ENCODE results near the gene COL13A1. TPM values are rescaled to one million over a fixed set of nuclear protein-coding genes. Genes with fewer than 3 reads are reported as not detected.
A peak's percentile ranks its signal among the peaks of the same experiment; 100 is the strongest.

The COL13A1 gene
- total RNA-seq, 2 experiments from 2014 or later = not detected

DNA sequence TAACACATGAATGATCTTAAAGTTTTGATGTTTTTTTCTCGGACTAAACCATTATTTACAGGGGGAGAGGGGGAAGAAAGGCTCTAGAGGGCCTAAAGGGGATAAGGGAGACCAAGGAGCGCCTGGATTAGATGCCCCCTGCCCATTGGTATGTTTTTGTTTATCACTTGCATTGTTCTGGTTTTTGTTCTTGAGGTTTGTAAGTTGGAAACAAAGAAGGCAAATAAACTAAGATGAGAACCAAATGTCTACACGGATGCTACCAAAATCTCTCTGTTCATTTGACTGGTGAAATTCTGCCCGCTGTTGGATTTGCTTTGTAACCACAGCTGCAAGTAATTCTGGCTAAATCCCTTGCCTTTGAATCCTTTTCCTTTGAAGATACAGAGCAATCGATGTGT lies 151.1 kb downstream of the COL13A1 start:
- H3K27ac Mint-ChIP-seq = no peak overlapping the region
- H3K36me3 Mint-ChIP-seq (ENCODE audit: low read depth) = no peaks in the 10 kb centered on the region
- H3K4me1 Mint-ChIP-seq (ENCODE audit: low read depth) = no peaks in the 10 kb centered on the region
- no peak overlapping the region for H3K4me3 Mint-ChIP-seq
- ATAC-seq (no peak), DNase-seq (no peak)
- POLR2A ChIA-PET = no interaction called here
- CTCF ChIA-PET = no interaction called here
- H3K9me3 Mint-ChIP-seq (ENCODE audit: insufficient read depth) = no peaks in the 10 kb centered on the region
- H3K27me3 Mint-ChIP-seq (ENCODE audit: low read depth) = peaks cover 9% of the 10 kb centered on the region

DNA sequence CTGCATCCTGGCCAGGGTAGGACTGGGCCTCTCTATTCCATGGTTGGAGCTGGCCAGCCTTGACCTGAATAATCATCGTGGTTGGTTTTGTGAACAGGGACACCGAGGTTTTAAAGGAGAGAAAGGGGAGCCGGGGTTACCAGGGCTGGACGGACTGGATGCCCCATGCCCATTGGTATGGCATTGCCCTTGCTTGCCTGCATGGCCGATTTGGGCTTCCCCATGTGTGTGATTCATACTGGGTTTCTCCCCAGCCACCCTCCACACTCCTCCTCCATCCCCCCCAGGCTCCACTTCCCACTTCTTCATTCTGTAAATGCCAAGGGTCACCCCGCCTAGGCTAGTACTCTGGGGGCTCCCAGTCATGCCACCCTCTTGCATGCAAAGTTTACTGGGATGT lies 152.1 kb downstream of the COL13A1 start:
- peaks cover 12% of the 10 kb centered on the region for H3K27me3 Mint-ChIP-seq (ENCODE audit: low read depth)
- ATAC-seq (no peak), DNase-seq (no peak)
- H3K27ac Mint-ChIP-seq = no peak overlapping the region
- H3K36me3 Mint-ChIP-seq (ENCODE audit: low read depth) = no peaks in the 10 kb centered on the region
- H3K4me1 Mint-ChIP-seq (ENCODE audit: low read depth) = no peaks in the 10 kb centered on the region
- ChIA-PET CTCF (no interaction called here), POLR2A (no interaction called here)
- no peaks in the 10 kb centered on the region for H3K9me3 Mint-ChIP-seq (ENCODE audit: insufficient read depth)
- no peak overlapping the region for H3K4me3 Mint-ChIP-seq

DNA sequence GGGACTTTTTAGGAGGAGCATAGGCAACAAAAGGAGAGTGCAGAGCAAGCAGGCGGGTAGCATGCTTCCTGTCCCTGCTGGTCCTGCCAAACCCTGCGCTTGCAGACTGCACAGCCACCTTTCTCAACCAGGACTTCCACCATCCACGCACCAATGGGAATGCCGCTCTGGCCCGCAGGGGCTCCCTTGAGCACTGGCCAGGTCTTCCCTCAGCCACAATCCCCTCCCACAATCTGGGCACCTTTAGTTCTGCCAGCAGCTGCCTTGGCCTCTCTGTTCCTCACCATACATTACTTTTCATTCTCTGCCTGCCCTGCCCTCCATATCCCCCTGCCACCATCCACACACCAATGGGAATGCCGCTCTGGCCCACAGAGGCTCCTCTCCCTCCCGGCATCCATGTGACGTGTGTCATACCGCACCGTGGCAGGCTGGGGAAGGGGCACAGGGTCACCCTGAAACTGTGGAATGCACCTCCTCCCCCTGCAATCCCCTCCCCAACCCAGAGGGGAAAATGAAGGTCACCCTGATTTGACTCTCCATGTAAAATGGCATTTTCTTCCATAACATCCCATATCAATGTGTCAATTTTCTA lies 153.6 kb downstream of the COL13A1 start:
- ChIA-PET POLR2A (no interaction called here), CTCF (no interaction called here)
- H3K9me3 Mint-ChIP-seq (ENCODE audit: insufficient read depth) = no peaks in the 10 kb centered on the region
- peaks cover 17% of the 10 kb centered on the region for H3K27me3 Mint-ChIP-seq (ENCODE audit: low read depth)
- no peaks in the 10 kb centered on the region for H3K36me3 Mint-ChIP-seq (ENCODE audit: low read depth)
- H3K27ac Mint-ChIP-seq = no peak overlapping the region
- H3K4me3 Mint-ChIP-seq = no peak overlapping the region
- no peak for ATAC-seq
- H3K4me1 Mint-ChIP-seq (ENCODE audit: low read depth) = no peaks in the 10 kb centered on the region
- DNase-seq = no peak

DNA sequence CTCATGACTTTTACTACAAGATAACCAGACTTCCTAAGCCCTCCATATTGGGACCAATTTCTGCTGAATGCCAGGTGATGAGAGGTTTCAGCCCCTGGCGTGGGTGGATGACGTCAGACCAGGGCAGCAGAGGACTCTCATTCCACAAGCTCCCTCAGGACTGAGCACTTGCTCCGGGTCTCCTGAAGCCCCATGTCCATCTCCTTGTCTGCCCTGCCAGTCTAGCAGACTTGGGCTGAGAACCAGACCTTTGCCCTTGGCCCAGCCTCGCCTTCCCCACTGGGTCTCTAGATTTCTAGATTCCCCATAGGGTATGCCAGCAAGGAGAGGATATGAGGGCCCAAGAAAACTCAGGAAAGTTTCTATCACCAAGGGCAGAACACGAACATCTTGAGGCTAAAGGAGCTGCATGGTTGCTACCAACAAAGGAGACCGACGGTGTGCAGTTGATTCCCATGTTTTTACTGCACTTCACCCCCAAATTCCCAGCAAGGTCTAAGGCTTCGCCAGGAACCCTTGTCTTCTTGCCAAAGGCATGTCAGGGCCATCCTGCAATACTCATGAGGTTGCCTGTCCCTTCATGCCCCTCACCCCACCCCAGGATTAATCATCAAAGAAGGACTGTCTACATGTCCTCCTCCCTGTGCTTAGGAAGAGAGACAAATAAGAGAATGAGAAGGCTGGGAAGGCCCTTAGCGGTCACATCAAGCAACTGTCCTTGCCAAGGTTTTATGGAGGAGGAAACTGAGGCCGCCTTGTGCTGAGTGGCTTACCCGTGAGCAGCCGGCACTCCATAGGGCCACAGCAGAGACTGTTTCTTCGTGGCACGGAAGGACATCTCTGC lies 154.4 kb downstream of the COL13A1 start:
- Mint-ChIP-seq H3K4me3 (no peak overlapping the region), H3K36me3 (ENCODE audit: low read depth) (no peaks in the 10 kb centered on the region), H3K27ac (no peak overlapping the region), H3K27me3 (ENCODE audit: low read depth) (peaks cover 17% of the 10 kb centered on the region), H3K9me3 (ENCODE audit: insufficient read depth) (no peaks in the 10 kb centered on the region), H3K4me1 (ENCODE audit: low read depth) (no peaks in the 10 kb centered on the region)
- ATAC-seq = no peak
- POLR2A ChIA-PET = no interaction called here
- DNase-seq = no peak
- CTCF ChIA-PET = interaction anchor here (1.3 kb wide), 1 partner anchor 160 kb away, joined by 3 read pairs; no protein-coding TSS in a partner anchor

DNA sequence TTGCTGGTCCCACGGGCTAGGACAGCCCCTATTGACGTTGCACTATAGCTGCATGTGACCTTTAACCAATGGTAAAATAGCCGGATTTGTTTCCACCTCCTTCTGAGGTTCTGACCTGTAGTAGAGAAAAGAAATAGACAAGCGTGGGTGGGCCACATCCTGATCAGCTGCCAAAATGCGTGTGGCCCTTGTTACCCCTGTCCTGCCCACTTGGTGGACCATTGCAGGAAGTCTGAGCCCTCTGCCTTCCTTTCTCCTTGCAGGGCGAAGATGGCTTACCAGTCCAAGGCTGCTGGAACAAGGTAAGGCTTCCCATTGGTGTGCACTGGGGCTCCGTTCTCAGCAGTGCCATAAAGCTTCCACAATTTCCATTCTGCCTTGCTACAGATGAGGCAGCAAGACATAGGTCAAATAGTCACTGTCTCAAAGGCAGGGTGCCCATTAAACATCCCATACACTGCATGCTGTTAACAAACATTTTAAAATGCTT lies 155.1 kb downstream of the COL13A1 start:
- ATAC-seq (no peak), DNase-seq (no peak)
- Mint-ChIP-seq H3K36me3 (ENCODE audit: low read depth) (no peaks in the 10 kb centered on the region), H3K27me3 (ENCODE audit: low read depth) (peaks cover 19% of the 10 kb centered on the region), H3K9me3 (ENCODE audit: insufficient read depth) (no peaks in the 10 kb centered on the region), H3K4me3 (no peak overlapping the region), H3K4me1 (ENCODE audit: low read depth) (no peaks in the 10 kb centered on the region), H3K27ac (no peak overlapping the region)
- CTCF ChIA-PET = interaction anchor here (1.3 kb wide), 1 partner anchor 159 kb away, joined by 3 read pairs; no protein-coding TSS in a partner anchor
- POLR2A ChIA-PET = no interaction called here

DNA sequence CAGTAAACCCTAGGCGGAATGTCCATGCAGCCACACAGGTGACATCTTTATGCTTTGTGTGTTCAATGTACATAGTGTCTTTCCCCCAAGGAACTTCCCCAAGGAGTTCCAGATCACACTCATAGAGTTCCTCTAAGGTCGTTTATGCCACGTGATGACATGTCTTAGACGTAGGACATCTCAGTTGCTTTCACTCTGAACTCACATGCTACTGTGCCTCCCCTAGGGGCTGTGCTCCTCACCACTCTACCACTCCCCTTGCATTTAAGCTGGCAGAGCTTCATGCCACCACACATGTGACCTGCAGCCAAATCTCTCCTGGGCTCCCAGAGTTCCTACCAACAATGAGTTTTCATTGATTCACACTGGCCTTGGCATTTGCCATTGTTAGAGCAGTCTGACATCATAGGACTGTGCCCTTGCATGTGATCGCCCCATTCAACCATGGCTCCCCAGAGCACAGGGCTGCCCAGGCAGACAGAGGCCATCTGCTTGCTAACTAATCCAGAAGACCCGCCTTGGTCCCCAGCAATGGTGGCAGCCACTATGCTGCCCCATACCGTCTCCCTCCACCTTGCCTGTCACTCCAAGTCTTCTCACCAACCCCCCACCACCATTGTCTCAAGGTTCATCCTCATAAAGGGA lies 155.7 kb downstream of the COL13A1 start:
- ATAC-seq (no peak), DNase-seq (no peak)
- Mint-ChIP-seq H3K4me1 (ENCODE audit: low read depth) (no peaks in the 10 kb centered on the region), H3K9me3 (ENCODE audit: insufficient read depth) (no peaks in the 10 kb centered on the region), H3K36me3 (ENCODE audit: low read depth) (no peaks in the 10 kb centered on the region), H3K27ac (no peak overlapping the region), H3K4me3 (no peak overlapping the region), H3K27me3 (ENCODE audit: low read depth) (peaks cover 19% of the 10 kb centered on the region)
- CTCF ChIA-PET = interaction anchor here (0.9 to 3.6 kb wide), 14 partner anchors 12 to 189 kb away, joined by 3 to 36 read pairs (median 4); partner anchors contain the start of gene TYSND1
- POLR2A ChIA-PET = no interaction called here

DNA sequence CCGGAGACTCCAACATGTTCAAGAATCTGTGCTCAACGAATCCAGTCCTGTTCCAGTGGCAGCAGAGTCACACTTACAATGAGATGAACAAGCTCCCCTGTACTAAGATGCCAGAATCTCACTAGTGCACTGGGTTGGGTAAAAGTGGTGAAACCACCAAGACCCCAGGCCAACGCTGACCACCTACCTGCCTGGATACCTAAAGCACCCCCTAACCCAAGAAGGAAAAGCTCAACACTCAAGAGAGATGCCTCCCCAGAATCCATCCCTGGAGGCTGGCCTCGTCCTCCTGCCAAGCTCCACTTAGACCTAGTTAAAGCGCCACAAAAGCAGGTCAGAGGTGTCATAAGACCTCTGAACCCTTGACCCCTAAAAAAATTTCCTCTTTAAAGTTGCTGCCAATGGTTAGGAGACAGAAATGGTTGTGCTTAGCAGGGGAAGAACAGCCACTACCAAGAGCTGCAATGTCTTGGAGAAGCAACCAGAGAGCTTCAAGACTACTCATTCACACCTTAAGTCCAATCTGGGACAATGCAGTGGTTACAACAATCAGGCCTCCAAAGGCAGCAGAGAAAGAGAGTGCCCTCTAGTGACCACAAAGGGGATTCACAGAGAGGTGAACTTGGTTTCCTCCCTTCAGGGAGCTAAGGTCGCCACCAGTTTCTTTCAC lies 156.3 kb downstream of the COL13A1 start:
- no peaks in the 10 kb centered on the region for H3K9me3 Mint-ChIP-seq (ENCODE audit: insufficient read depth)
- H3K4me1 Mint-ChIP-seq (ENCODE audit: low read depth) = no peaks in the 10 kb centered on the region
- peaks cover 16% of the 10 kb centered on the region for H3K27me3 Mint-ChIP-seq (ENCODE audit: low read depth)
- no peak overlapping the region for H3K4me3 Mint-ChIP-seq
- CTCF ChIA-PET = interaction anchor here (0.6 to 3.6 kb wide), 28 partner anchors 9 to 407 kb away, joined by 3 to 36 read pairs (median 4); partner anchors contain the start of gene TYSND1
- POLR2A ChIA-PET = no interaction called here
- peak; percentile 78 for ATAC-seq
- DNase-seq = peak; percentile 50
- H3K27ac Mint-ChIP-seq = no peak overlapping the region
- H3K36me3 Mint-ChIP-seq (ENCODE audit: low read depth) = no peaks in the 10 kb centered on the region

DNA sequence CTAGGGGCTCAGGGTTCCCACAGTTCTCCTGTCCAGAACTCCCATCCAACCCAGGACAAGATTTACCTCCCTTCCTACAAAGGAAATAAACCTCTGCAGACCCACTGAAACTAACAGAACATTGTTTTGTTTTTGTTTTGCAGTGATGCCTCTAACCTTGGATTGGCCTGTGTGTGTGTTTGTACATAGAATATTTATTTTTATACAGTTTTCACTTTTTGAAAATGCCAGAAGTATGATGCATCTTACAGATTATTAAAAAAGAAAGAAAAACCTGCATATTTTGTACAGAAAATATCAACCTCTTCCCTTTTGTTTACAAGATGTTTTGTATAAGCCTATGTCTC lies 156.8 kb downstream of the COL13A1 start:
- CTCF ChIA-PET = interaction anchor here (0.6 to 3.6 kb wide), 29 partner anchors 9 to 406 kb away, joined by 3 to 36 read pairs (median 4); partner anchors contain the start of gene TYSND1
- Mint-ChIP-seq H3K27me3 (ENCODE audit: low read depth) (peaks cover 15% of the 10 kb centered on the region), H3K36me3 (ENCODE audit: low read depth) (no peaks in the 10 kb centered on the region), H3K27ac (no peak overlapping the region), H3K4me1 (ENCODE audit: low read depth) (no peaks in the 10 kb centered on the region), H3K9me3 (ENCODE audit: insufficient read depth) (no peaks in the 10 kb centered on the region), H3K4me3 (no peak overlapping the region)
- POLR2A ChIA-PET = no interaction called here
- DNase-seq (no peak), ATAC-seq (no peak)

DNA sequence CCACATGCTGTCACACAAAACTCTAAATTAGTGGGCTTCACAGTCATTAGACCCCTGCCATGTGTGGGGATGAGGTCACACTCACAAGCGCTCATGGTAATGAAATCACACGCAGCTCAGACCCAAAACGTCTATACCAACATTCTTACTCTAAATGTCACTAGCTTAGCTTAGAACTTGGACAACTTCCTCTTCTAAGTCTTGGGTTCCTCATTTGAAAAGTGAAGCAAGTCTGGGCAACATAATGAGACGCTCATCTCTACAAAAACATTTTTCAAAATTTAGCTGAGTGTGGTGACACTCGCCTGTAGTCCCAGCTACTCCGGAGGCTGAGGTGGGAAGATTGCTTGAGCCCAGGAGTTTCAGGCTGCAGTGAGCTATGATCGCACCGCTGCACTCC lies 158.2 kb downstream of the COL13A1 start:
- ChIA-PET CTCF (interaction anchor here (1.0 to 3.6 kb wide), 9 partner anchors 10 to 405 kb away, joined by 3 to 36 read pairs (median 6); partner anchors contain the start of gene TYSND1), POLR2A (no interaction called here)
- Mint-ChIP-seq H3K9me3 (ENCODE audit: insufficient read depth) (no peaks in the 10 kb centered on the region), H3K36me3 (ENCODE audit: low read depth) (no peaks in the 10 kb centered on the region), H3K27me3 (ENCODE audit: low read depth) (peaks cover 15% of the 10 kb centered on the region), H3K4me3 (no peak overlapping the region), H3K4me1 (ENCODE audit: low read depth) (no peaks in the 10 kb centered on the region), H3K27ac (no peak overlapping the region)
- no peak for DNase-seq
- ATAC-seq = no peak

DNA sequence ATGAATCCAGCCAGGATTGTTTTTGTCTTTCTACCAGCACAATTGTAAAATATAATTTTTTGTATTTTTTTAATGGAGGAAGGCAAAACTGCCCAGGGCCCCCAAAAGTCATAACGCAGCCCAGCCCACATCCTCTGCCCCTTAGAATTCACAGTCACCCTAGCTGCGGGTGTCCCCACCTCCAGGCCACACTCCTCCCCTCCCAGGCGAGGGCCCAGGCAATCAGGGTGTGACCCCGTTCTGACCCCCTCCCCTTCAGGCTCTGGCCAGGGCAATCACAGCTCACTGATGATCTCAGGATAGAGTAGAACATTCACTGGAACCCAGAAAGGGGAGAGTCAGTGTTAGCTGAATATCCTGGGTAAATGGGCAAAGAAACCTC lies 158.9 kb downstream of the COL13A1 start:
- ChIA-PET CTCF (interaction anchor here (3.0 to 3.6 kb wide), 2 partner anchors 15 to 185 kb away, joined by 10 to 31 read pairs; partner anchors contain the start of gene TYSND1), POLR2A (no interaction called here)
- Mint-ChIP-seq H3K9me3 (ENCODE audit: insufficient read depth) (no peaks in the 10 kb centered on the region), H3K27me3 (ENCODE audit: low read depth) (peaks cover 11% of the 10 kb centered on the region), H3K36me3 (ENCODE audit: low read depth) (no peaks in the 10 kb centered on the region), H3K27ac (no peak overlapping the region), H3K4me3 (no peak overlapping the region), H3K4me1 (ENCODE audit: low read depth) (no peaks in the 10 kb centered on the region)
- DNase-seq = no peak
- ATAC-seq = no peak

DNA sequence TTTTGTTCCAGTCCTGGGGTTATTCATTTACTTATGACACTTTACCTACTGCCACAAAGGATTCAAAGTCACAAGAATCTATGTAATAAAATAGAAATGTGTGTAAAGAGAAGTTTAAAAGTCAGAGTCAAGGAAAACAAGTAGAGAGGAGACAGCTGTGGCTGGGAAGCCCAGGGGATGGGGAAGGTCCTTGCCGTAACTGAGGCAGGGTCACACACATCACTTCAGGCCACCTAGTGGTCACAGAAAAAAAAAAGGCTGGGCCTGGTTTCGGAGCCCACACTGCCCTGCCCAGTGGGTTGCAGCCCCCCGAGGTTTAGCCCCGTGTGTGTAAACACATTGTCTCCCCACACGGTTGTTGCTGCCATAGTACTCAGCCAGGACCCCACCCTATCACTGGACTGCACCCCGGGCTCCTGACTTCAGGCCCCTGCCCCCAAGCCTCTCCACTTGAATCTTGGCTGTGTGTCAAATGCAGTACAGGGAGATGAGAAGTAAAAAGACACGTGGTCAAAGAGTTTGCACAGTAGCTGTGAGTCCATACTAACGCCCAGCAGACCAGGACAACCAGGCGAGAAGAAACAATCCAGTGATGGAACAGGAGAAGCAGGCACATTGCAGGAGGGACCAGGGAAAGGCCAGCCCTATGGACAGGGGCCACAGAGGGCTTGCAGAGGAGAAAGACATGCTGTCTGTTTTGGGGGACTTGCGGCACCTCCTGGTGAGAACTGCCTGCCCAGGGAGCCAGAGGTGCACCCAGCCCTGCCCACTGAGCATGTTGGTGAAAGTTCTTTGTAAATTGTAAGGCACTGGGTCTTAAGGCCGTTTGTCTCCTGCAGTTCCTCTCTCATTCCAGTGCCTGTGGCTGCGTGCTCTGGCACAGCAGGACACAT lies 159.5 kb downstream of the COL13A1 start:
- DNase-seq = no peak
- Mint-ChIP-seq H3K4me3 (no peak overlapping the region), H3K4me1 (ENCODE audit: low read depth) (no peaks in the 10 kb centered on the region), H3K27me3 (ENCODE audit: low read depth) (peaks cover 13% of the 10 kb centered on the region), H3K36me3 (ENCODE audit: low read depth) (no peaks in the 10 kb centered on the region), H3K9me3 (ENCODE audit: insufficient read depth) (no peaks in the 10 kb centered on the region), H3K27ac (no peak overlapping the region)
- ChIA-PET CTCF (interaction anchor here (0.6 to 3.6 kb wide), 2 partner anchors 14 to 396 kb away, joined by 3 to 31 read pairs; no protein-coding TSS in a partner anchor), POLR2A (no interaction called here)
- ATAC-seq = no peak

All from activated CD8-positive, alpha-beta T cell treated with anti-CD3 and anti-CD28 coated beads, Interleukin-2, amount 10 ng/mL, durations not matched to agents 7 days and 5 days (primary cell).